HepG2 (cell line): Measurements from ENCODE around the gene HYAL1. TPM values are rescaled to one million over a fixed set of nuclear protein-coding genes. Genes with fewer than 3 reads are reported as not detected.

Experiments used
- ATAC-seq: fragments of 200-7000 bp; cut with Tn5 transposase; 3 replicates; pipeline ENCODE4 v1.9.1; 2020; ENCODE audit warnings: mild to moderate bottlenecking, moderate library complexity
- BruUV-seq: library from RNA; stranded (reverse); fragments of 400-500 nt; replicated peaks from 2 replicates; lab custom pipeline; 2021; lab: Mats Ljungman, UMichigan
- CTCF ChIA-PET: fragments of 300-600 bp; formaldehyde crosslinking; extraction: SDS; loops from one replicate; lab custom pipeline; 2021; ENCODE audit warnings: low total read pairs, inconsistent platforms, low intra/inter-chr PET ratio; lab: Yijun Ruan, JAX
- POLR2A ChIA-PET: fragments of 350-600 bp; sonication (Branson Sonifier 250); formaldehyde crosslinking; loops from one replicate; lab custom pipeline; 2020; ENCODE audit warnings: antibody characterized with exemption, inconsistent platforms; lab: Yijun Ruan, JAX
- DNase-seq: peaks from one replicate; pipeline ENCODE4 v3.0.0-alpha.2; 2015; ENCODE audit warnings: low spot score
- FAIRE-seq: peaks from 3 replicates; lab custom pipeline; 2011; peaks lifted over from hg19 to GRCh38; lab: Jason Lieb, UNC
- H2AFZ ChIP-seq: one replicate; pipeline ENCODE4 v1.6.1; 2011; ENCODE audit warnings: low read length, inconsistent platforms
- H3K27ac ChIP-seq: fragments of 300-600 bp; 3 replicates; pipeline ENCODE4 v1.8.0; 2011; ENCODE audit warnings: mixed run types, mild to moderate bottlenecking, mixed read lengths, low read length, inconsistent platforms; ENCODE audit not compliant: insufficient read depth; ENCODE audit errors: extremely low read length
- H3K27me3 ChIP-seq, 2 experiments: fragments of 200-600 bp in 1 of 2; 2 replicates in 1 of 2; 3 replicates in 1 of 2; pipeline versions ENCODE4 v1.6.0 to v1.8.0; 2011; ENCODE audit warnings: low read length in 2 of 2, mild to moderate bottlenecking in 2 of 2, moderate library complexity in 2 of 2, inconsistent platforms in 1 of 2; ENCODE audit not compliant: insufficient read depth in 2 of 2, control insufficient read depth in 1 of 2
- H3K36me3 ChIP-seq, 2 experiments: fragments of 200-600 bp in 1 of 2; replicated peaks in 1 of 2; 2 replicates in 1 of 2; 3 replicates in 1 of 2; pipeline versions ENCODE4 v1.5.1 to v1.8.0; 2011; ENCODE audit warnings: low read length in 2 of 2, inconsistent platforms in 1 of 2; ENCODE audit not compliant: insufficient read depth in 2 of 2, control insufficient read depth in 1 of 2
- H3K4me1 ChIP-seq: 2 replicates; pipeline ENCODE4 v1.5.1; 2012; ENCODE audit warnings: low read length, inconsistent platforms; ENCODE audit not compliant: insufficient read depth
- H3K4me2 ChIP-seq: 2 replicates; pipeline ENCODE4 v1.6.0; 2011; ENCODE audit warnings: low read depth, low read length, inconsistent platforms
- H3K4me3 ChIP-seq, 3 experiments: fragments of 200-600 bp in 1 of 3; sonication (generic), shearing (Covaris generic) in 1 of 3; replicated peaks in 1 of 3; 2 replicates each; pipeline ENCODE4 v1.5.1; 2011 to 2016; ENCODE audit warnings: low read length in 3 of 3, inconsistent platforms in 2 of 3, low read depth in 2 of 3, mild to moderate bottlenecking in 2 of 3, control low read depth in 1 of 3, mixed read lengths in 1 of 3; ENCODE audit not compliant: insufficient read depth in 1 of 3
- H3K79me2 ChIP-seq: one replicate; pipeline ENCODE4 v1.6.1; 2011; ENCODE audit warnings: low read length, inconsistent platforms; ENCODE audit not compliant: insufficient read depth
- H3K9ac ChIP-seq: 2 replicates; pipeline ENCODE4 v1.6.0; 2011; ENCODE audit warnings: mild to moderate bottlenecking, low read depth, low read length, inconsistent platforms; ENCODE audit not compliant: insufficient read depth
- H3K9me3 ChIP-seq: 2 replicates; pipeline ENCODE4 v1.5.1; 2012; ENCODE audit warnings: mild to moderate bottlenecking, low read length
- H4K20me1 ChIP-seq: 2 replicates; pipeline ENCODE4 v1.6.0; 2011; ENCODE audit warnings: inconsistent platforms, mild to moderate bottlenecking, low read length, moderate library complexity; ENCODE audit not compliant: insufficient read depth
- CBX2 ChIP-seq, 2 experiments: fragments of 200-600 bp in 1 of 2; sonication (generic); formaldehyde crosslinking in 1 of 2; IDR thresholded peaks; 2 replicates each; pipeline versions ENCODE4 v1.7.0 to v1.8.1; 2018 to 2022; ENCODE audit warnings: low read depth in 2 of 2, low read length in 1 of 2, mild to moderate bottlenecking in 1 of 2, missing genetic modification reagents in 1 of 2
- CHCHD3 ChIP-seq: sonication (generic); formaldehyde crosslinking; IDR thresholded peaks from 2 replicates; pipeline ENCODE4 v1.8.0; 2022; ENCODE audit warnings: mild to moderate bottlenecking, missing genetic modification reagents, moderate library complexity
- POLR2G ChIP-seq: fragments of 200-400 bp; formaldehyde crosslinking; IDR thresholded peaks from 2 replicates; pipeline ENCODE4 v1.6.1; 2018; ENCODE audit warnings: mild to moderate bottlenecking, low read depth, low read length, moderate library complexity
- RBFOX2 ChIP-seq: fragments of 200-400 bp; formaldehyde crosslinking; IDR thresholded peaks from 2 replicates; pipeline ENCODE4 v1.6.1; 2017; ENCODE audit warnings: low read depth, mild to moderate bottlenecking, low read length
- SAFB2 ChIP-seq: sonication (generic); formaldehyde crosslinking; IDR thresholded peaks from 2 replicates; pipeline ENCODE4 v1.5.1; 2020; ENCODE audit warnings: missing genetic modification reagents, low read depth, mild to moderate bottlenecking, borderline replicate concordance
- WGBS: methylation state at CpG from one replicate; pipeline ENCODE4 v1.1.6; 2017; ENCODE audit warnings: low lambda C conversion rate; 5-methylcytosine and 5-hydroxymethylcytosine counted together
- in situ Hi-C: cut with HindIII; loops from 2 replicates; pipeline ENCODE4 v1.10.0; 2017; ENCODE audit warnings: low pct_unique_long_range_greater_than_20kb; ENCODE audit not compliant: extremely low pct_ligation_motif_present
- intact Hi-C: fragments of 100-400 bp; cut with micrococcal nuclease; formaldehyde crosslinking; loops from one replicate; pipeline ENCODE4 v1.10.0; 2022; ENCODE audit not compliant: unreplicated experiment
- polyA plus RNA-seq, 8 experiments: library from polyadenylated mRNA; depleted of rRNA in 3 of 8; stranded (reverse) in 7 of 8; unstranded in 1 of 8; fragments of >200 nt; fragmentation: Illumina TruSeq in 4 of 8; extraction: Trizol in 4 of 8; gene quantifications; 2 replicates each; pipeline versions ENCODE4 v1.2.1 to v1.2.3, GENCODE V29; 2011 to 2016; ENCODE audit warnings: low read depth in 4 of 8, missing spikeins in 1 of 8, mixed read lengths in 1 of 8; ENCODE audit not compliant: insufficient read depth in 1 of 8
- total RNA-seq, 5 experiments: library from RNA; depleted of rRNA; stranded (reverse); fragments of >200 nt; fragmentation: Illumina TruSeq; extraction: Trizol; gene quantifications; 2 replicates each; pipeline ENCODE4 v1.2.3, GENCODE V29; 2016; ENCODE audit warnings: low read depth in 1 of 5

The HYAL1 gene
- total and polyA plus RNA-seq, 2 of the 13 experiments (the other 11 are each of a cell fraction or from before 2014, with no cell fraction given): 76.5 to 193 TPM

GRCh38 chr3:50296721-50297383, 6.5 kb downstream of the HYAL1 start:
- POLR2A ChIA-PET: interaction anchor here (0.9 to 7.9 kb wide), 3 partner anchors 9 to 101 kb away, joined by 3 to 222 read pairs (median 5); partner anchors contain the start of gene HYAL2
- intact Hi-C loops: no loop called here
- FAIRE-seq: no peak

DNA sequence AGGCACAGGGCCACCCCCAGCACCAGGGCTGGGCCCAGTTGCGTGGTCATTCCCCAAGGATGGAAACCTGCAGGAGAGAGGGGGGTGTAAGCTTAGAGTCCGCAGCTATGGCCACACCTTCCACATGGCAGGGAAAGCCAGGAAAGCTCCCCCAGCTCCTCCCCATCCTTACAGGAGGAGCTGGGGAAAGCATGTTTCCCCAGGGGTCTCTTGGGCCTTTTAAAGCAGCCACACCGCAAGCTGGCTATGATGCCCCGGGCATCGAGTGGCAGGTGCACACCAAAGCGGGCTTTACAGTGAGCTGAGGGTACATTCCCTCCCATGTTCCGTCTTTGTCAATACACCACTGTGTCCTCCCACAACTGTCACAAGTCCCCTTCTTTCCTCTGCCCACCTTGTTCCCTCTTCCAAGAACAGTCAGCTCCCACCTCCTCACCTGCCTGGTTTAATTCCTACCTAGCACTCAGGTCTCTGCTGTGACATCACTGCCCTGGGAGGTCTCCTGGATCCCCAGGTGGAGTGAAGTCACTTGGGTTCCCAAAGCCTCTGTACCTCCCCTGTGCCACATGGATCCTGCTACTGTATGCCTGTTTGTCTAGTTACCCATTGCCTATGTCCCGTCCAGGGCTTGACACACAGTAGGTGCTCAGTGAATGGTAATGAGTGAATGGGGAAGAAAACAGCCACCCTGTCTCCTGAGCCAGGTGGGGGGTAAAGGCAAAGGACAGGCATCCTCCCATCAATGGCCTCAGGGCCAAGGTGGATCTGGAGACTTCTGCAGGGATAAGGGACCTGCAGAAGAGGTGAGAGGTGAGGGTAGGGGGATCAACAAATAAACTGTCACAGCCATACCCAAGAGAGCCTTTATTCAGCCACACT, 7.6 kb downstream of the HYAL1 start:
- H3K9me3 ChIP-seq: no peaks in the 10 kb centered on the region
- 100% methylated on average over 4 of the region's 8 CpGs for WGBS
- no peak overlapping the region for H3K9ac ChIP-seq
- no TSS peak for BruUV-seq
- ATAC-seq: no peak
- 0 out of 2 replicates have a peak, but pooled peaks have one; percentile 16 for TF ChIP-seq POLR2G
- no peak for TF ChIP-seq SAFB2 (CRISPR knock-in tag)
- TF ChIP-seq, all 625 proteins: peak for 1
- Histone ChIP-seq H2AFZ (no peak overlapping the region), H4K20me1 (no peaks in the 10 kb centered on the region), H3K36me3 (peaks cover 1 to 3% of the 10 kb centered on the region in 2 experiments; a peak in 3 of 5 replicates), H3K4me3 (no peak overlapping the region), H3K4me2 (no peak overlapping the region), H3K27me3 (no peaks in the 10 kb centered on the region; a peak in 1 of 5 replicates), H3K27ac (no peak overlapping the region), H3K4me1 (peaks cover 50% of the 10 kb centered on the region), H3K79me2 (peaks cover 22% of the 10 kb centered on the region)
- POLR2A ChIA-PET: interaction anchor here (0.5 kb wide), 1 partner anchor 17 kb away, joined by 3 read pairs; no protein-coding TSS in a partner anchor
- FAIRE-seq: no peak
- CTCF ChIA-PET: no interaction called here
- in situ Hi-C loops: no loop called here
- DNase-seq: no peak
- intact Hi-C loops: no loop called here

More at GRCh38 chr3:50296721-50297383, 6.5 kb downstream of the HYAL1 start:
- Histone ChIP-seq H3K27me3 (no peaks in the 10 kb centered on the region; a peak in 1 of 5 replicates), H3K9me3 (no peaks in the 10 kb centered on the region), H3K79me2 (peaks cover 22% of the 10 kb centered on the region), H3K4me1 (peaks cover 54% of the 10 kb centered on the region), H2AFZ (no peak overlapping the region), H4K20me1 (0 out of 2 replicates have a peak, but pooled peaks cover under 1% of the 10 kb centered on the region), H3K4me2 (no peak overlapping the region), H3K36me3 (peaks cover 1 to 3% of the 10 kb centered on the region in 2 experiments; a peak in 2 of 5 replicates), H3K9ac (no peak overlapping the region), H3K4me3 (no peak overlapping the region), H3K27ac (peak overlapping the region; percentile 10)
- no TSS peak for BruUV-seq
- ATAC-seq: no peak
- DNase-seq: no peak
- in situ Hi-C loops: no loop called here
- CTCF ChIA-PET: no interaction called here
- WGBS: 91% methylated on average over 11 of the region's 18 CpGs
- TF ChIP-seq CBX2 (IDR thresholded peaks at IDR 0.05; ENCODE audit: low read depth, low read length) (no peak), CBX2 (CRISPR knock-in tag; IDR thresholded peaks at IDR 0.05; ENCODE audit: low read depth) (no peak), CHCHD3 (CRISPR knock-in tag) (no peak), RBFOX2 (0 out of 2 replicates have a peak, but pooled peaks have one; percentile 17)
